GF-D8 (cell line): Measurements from ENCODE around the gene ZC3H11A.

Experiments used
- DNase-seq: peaks from one replicate; lab custom pipeline; 2025; lab: John Stamatoyannopoulos, UW

The ZC3H11A gene

DNA sequence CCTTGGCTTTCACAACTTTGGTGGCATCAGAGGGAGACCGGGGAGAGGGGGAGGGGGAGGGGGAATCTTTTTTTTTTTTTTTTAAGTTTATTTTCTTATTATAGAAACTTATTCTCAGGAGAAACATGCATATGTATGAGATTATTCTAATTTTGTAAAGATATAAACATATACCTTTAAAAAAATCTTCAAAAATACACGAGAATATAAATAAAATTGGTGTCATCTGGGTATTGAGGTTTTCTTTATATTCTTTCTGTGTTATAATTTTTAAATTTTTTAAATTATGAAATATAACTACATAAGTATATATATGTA, 47.1 kb downstream of the ZC3H11A start:
- DNase-seq: no peak

DNA sequence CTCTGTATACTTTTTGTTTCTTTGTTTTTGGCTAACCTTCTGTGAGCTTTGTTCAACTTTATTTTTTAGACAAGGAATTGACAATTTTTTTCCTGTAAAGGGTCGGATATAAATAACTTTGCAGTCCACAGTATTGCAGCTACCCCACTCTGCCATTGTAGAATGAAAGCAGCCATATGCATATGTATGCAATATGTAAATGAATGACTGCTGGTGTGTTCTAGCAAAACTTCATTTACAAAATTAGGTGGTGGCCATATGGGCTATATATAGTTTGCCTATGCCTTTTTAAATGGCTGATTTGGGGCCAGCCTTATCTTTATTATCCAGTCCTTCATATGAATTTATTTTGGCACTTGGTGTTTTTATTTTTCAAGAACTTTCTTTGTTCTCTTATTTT, 48.0 kb downstream of the ZC3H11A start:
- DNase-seq: no peak
